Neural cell (in vitro differentiated cells): ENCODE data around the gene ATP9B. TPM values are rescaled to one million over a fixed set of nuclear protein-coding genes. Genes with fewer than 3 reads are reported as not detected.

Experiments used
- H2AFZ ChIP-seq: fragments of 200-600, 300-800 bp; sonication (generic), shearing (Covaris generic); 2 replicates; pipeline ENCODE4 v1.6.0; 2014; ENCODE audit warnings: low read depth, mild to moderate bottlenecking, antibody characterized with exemption, low read length, moderate library complexity
- H3F3A ChIP-seq: fragments of 200-600 bp; shearing (Covaris generic); 2 replicates; pipeline ENCODE4 v1.6.1; 2016; ENCODE audit warnings: mild to moderate bottlenecking, moderate library complexity, mixed read lengths, antibody characterized with exemption, low read length; ENCODE audit not compliant: insufficient read depth, poor library complexity, severe bottlenecking
- H3K27ac ChIP-seq: fragments of 200-600, 300-800 bp; sonication (generic), shearing (Covaris generic); 2 replicates; pipeline ENCODE4 v1.5.1; 2014; ENCODE audit warnings: mild to moderate bottlenecking, low read length, moderate library complexity
- H3K27me3 ChIP-seq: fragments of 300-800, 200-600 bp; sonication (generic), shearing (Covaris generic); 2 replicates; pipeline ENCODE4 v1.6.0; 2014; ENCODE audit warnings: mild to moderate bottlenecking, low read depth, low read length, moderate library complexity; ENCODE audit not compliant: insufficient read depth
- H3K36me3 ChIP-seq: fragments of 300-800, 200-600 bp; sonication (generic), shearing (Covaris generic); 2 replicates; pipeline ENCODE4 v1.5.1; 2014; ENCODE audit warnings: mild to moderate bottlenecking, antibody characterized with exemption, low read length, moderate library complexity; ENCODE audit not compliant: insufficient read depth
- H3K4me2 ChIP-seq: fragments of 300-800, 200-600 bp; sonication (generic), shearing (Covaris generic); 2 replicates; pipeline ENCODE4 v1.6.0; 2014; ENCODE audit warnings: mild to moderate bottlenecking, low read length
- H3K4me3 ChIP-seq: fragments of 300-800, 200-600 bp; sonication (generic), shearing (Covaris generic); 2 replicates; pipeline ENCODE4 v1.5.1; 2014; ENCODE audit warnings: mild to moderate bottlenecking, low read length, moderate library complexity
- H3K79me2 ChIP-seq: fragments of 200-600 bp; shearing (Covaris generic); replicated peaks from 2 replicates; pipeline ENCODE4 v1.6.0; 2014; ENCODE audit warnings: mild to moderate bottlenecking, low read length, moderate library complexity; ENCODE audit not compliant: insufficient read depth
- H3K9ac ChIP-seq: fragments of 300-800, 200-600 bp; sonication (generic), shearing (Covaris generic); 2 replicates; pipeline ENCODE4 v1.6.1; 2016; ENCODE audit warnings: mild to moderate bottlenecking, low read length, mixed read lengths
- H3K9me2 ChIP-seq: fragments of 200-600 bp; shearing (Covaris generic); 2 replicates; pipeline ENCODE4 v1.6.1; 2016; ENCODE audit warnings: mild to moderate bottlenecking, low read length, mixed read lengths; ENCODE audit not compliant: insufficient read depth
- H3K9me3 ChIP-seq: fragments of 200-600, 300-800 bp; sonication (generic), shearing (Covaris generic); 2 replicates; pipeline ENCODE4 v1.6.1; 2016; ENCODE audit warnings: mild to moderate bottlenecking, mixed run types, low read length, moderate library complexity, mixed read lengths
- H4K20me1 ChIP-seq: fragments of 200-600 bp; shearing (Covaris generic); 2 replicates; pipeline ENCODE4 v1.6.1; 2016; ENCODE audit warnings: mild to moderate bottlenecking, mixed run types; ENCODE audit not compliant: insufficient read depth
- EP300 ChIP-seq: fragments of 450-650 bp; conservative IDR thresholded peaks from 2 replicates; pipeline ENCODE4 v1.6.1; 2014; ENCODE audit warnings: antibody characterized with exemption, mild to moderate bottlenecking, moderate library complexity; ENCODE audit not compliant: poor library complexity, severe bottlenecking
- EZH2 ChIP-seq: fragments of 200-600, 300-800 bp; shearing (Covaris generic), sonication (generic); IDR thresholded peaks from 2 replicates; pipeline ENCODE4 v1.6.1; 2014; ENCODE audit warnings: antibody characterized with exemption, low read length, borderline replicate concordance, mild to moderate bottlenecking; ENCODE audit not compliant: insufficient read depth, poor library complexity, severe bottlenecking
- MXI1 ChIP-seq: fragments of 450-650 bp; conservative IDR thresholded peaks from 2 replicates; pipeline ENCODE4 v1.6.1; 2014; ENCODE audit warnings: antibody characterized with exemption, mild to moderate bottlenecking; ENCODE audit not compliant: poor library complexity, severe bottlenecking
- POLR2AphosphoS5 ChIP-seq: IDR thresholded peaks from 2 replicates; pipeline ENCODE4 v1.6.1; 2012
- RAD21 ChIP-seq: fragments of 450-650 bp; conservative IDR thresholded peaks from 2 replicates; pipeline ENCODE4 v1.6.1; 2014; ENCODE audit warnings: antibody characterized with exemption, mild to moderate bottlenecking, moderate library complexity
- SMC3 ChIP-seq: fragments of 450-650 bp; conservative IDR thresholded peaks from 2 replicates; pipeline ENCODE4 v1.6.1; 2014; ENCODE audit warnings: antibody characterized with exemption, mild to moderate bottlenecking, moderate library complexity; ENCODE audit not compliant: poor library complexity
- TAF1 ChIP-seq: IDR thresholded peaks from 2 replicates; pipeline ENCODE4 v1.6.1; 2012; ENCODE audit warnings: low read depth
- polyA plus RNA-seq: library from polyadenylated mRNA; depleted of rRNA; stranded (reverse); fragments of >200 nt; gene quantifications from 2 replicates; pipeline ENCODE4 v1.2.3, GENCODE V29; 2014
- TF ChIP-seq, protein P1 (sequence below): fragments of 450-650 bp; IDR thresholded peaks from 2 replicates; pipeline ENCODE4 v1.5.1; 2014; ENCODE audit warnings: antibody characterized with exemption, mild to moderate bottlenecking, moderate library complexity; ENCODE audit not compliant: poor library complexity, severe bottlenecking
- TF ChIP-seq, protein P2 (sequence below): IDR thresholded peaks from 2 replicates; pipeline ENCODE4 v1.6.1; 2012; ENCODE audit warnings: borderline replicate concordance

ATP9B gene
- polyA plus RNA-seq, 1 donor from 2014 or later: 15.4 TPM

DNA sequence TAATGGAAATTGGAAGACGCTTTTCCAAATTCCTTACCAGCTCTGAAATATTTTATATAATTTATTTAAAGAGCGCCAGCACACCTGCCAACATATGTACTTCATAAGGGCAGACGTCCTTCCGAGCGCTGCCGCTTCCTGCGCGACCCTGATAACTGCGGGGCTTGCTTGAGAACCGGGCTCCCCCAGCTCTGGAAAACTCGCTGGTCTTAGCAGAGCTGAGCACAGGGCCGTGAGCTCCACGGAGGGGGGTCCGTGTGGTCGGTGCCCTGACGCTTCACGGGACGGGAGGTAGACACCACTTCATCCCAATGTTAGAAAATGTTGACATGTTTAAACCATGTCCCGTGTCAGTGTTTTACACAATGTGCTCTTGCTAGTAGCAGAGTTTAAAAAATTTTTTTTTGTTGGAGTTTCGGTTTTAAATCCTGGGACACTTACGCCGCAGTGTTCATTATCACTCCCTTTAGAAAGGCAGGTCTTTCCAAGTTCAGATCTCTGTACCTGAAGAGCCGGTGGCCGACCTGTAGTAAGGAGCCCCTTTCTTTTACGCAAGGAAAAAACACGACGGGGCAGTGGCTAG is 328.1 kb downstream of the ATP9B start:
- no peaks in the 10 kb centered on the region for H3K36me3 ChIP-seq
- no peaks in the 10 kb centered on the region for H3K9me3 ChIP-seq
- H3K27ac ChIP-seq: no peak overlapping the region
- H3K27me3 ChIP-seq: peaks cover 75% of the 10 kb centered on the region
- H3K9ac ChIP-seq: no peak overlapping the region
- no peaks in the 10 kb centered on the region for H4K20me1 ChIP-seq
- TF ChIP-seq POLR2AphosphoS5 (no peak), SMC3 (no peak), MXI1 (no peak), TAF1 (no peak), RAD21 (no peak)
- TF ChIP-seq, protein P1, sequence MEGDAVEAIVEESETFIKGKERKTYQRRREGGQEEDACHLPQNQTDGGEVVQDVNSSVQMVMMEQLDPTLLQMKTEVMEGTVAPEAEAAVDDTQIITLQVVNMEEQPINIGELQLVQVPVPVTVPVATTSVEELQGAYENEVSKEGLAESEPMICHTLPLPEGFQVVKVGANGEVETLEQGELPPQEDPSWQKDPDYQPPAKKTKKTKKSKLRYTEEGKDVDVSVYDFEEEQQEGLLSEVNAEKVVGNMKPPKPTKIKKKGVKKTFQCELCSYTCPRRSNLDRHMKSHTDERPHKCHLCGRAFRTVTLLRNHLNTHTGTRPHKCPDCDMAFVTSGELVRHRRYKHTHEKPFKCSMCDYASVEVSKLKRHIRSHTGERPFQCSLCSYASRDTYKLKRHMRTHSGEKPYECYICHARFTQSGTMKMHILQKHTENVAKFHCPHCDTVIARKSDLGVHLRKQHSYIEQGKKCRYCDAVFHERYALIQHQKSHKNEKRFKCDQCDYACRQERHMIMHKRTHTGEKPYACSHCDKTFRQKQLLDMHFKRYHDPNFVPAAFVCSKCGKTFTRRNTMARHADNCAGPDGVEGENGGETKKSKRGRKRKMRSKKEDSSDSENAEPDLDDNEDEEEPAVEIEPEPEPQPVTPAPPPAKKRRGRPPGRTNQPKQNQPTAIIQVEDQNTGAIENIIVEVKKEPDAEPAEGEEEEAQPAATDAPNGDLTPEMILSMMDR: no peak
- TF ChIP-seq, protein P2, sequence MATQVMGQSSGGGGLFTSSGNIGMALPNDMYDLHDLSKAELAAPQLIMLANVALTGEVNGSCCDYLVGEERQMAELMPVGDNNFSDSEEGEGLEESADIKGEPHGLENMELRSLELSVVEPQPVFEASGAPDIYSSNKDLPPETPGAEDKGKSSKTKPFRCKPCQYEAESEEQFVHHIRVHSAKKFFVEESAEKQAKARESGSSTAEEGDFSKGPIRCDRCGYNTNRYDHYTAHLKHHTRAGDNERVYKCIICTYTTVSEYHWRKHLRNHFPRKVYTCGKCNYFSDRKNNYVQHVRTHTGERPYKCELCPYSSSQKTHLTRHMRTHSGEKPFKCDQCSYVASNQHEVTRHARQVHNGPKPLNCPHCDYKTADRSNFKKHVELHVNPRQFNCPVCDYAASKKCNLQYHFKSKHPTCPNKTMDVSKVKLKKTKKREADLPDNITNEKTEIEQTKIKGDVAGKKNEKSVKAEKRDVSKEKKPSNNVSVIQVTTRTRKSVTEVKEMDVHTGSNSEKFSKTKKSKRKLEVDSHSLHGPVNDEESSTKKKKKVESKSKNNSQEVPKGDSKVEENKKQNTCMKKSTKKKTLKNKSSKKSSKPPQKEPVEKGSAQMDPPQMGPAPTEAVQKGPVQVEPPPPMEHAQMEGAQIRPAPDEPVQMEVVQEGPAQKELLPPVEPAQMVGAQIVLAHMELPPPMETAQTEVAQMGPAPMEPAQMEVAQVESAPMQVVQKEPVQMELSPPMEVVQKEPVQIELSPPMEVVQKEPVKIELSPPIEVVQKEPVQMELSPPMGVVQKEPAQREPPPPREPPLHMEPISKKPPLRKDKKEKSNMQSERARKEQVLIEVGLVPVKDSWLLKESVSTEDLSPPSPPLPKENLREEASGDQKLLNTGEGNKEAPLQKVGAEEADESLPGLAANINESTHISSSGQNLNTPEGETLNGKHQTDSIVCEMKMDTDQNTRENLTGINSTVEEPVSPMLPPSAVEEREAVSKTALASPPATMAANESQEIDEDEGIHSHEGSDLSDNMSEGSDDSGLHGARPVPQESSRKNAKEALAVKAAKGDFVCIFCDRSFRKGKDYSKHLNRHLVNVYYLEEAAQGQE: no peak
- H3K9me2 ChIP-seq: no peaks in the 10 kb centered on the region
- H3F3A ChIP-seq: no peaks in the 10 kb centered on the region
- no peak overlapping the region for H3K4me2 ChIP-seq
- H3K79me2 ChIP-seq: no peaks in the 10 kb centered on the region
- no peak overlapping the region for H2AFZ ChIP-seq
- H3K4me3 ChIP-seq: no peak overlapping the region

DNA sequence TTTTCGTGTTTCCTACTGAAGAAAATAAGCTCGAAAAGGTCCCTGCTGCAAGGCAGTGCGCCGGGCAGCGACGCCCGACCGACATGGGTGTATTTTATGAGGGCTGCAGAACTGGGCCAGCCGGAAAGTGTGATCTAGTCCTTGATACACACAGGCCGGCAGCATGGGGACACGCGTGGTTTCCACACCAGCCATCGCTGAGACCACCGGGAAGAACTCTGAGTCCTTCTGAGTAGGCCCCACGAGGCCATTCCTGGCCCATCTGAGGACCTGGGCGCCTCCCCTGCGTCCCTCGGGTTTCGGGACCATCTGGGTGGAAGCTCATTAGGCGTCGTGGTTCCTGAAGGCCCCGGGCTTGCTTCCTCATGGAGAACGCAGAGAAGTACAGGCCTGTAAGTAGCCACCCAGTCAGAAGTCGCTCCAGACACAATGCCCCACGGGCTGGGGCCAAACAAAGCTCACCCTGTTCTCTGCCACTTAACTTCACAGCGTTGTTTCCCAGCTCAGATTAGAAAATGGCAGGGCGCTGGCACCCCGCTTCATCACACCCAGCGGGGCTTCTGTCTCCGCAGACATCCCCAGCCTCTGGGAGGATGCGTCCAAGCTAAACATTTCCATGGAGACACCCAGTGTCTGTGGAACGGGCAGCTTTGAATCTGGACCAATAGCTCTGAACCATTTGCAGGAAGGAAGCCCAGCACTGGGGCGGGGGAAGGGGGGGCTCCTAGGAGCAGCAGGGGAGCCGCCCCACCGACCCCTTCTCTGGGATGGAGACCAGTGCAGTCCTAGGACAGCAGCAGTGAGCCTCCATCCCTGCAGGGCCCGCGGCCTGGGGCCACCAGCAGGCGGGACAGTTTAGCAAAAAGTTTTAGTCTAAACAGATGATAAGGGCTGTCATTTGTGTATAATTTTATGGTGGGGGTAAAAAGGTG is 328.9 kb downstream of the ATP9B start:
- no peaks in the 10 kb centered on the region for H3K9me3 ChIP-seq
- H3K4me2 ChIP-seq: no peak overlapping the region
- TF ChIP-seq, protein P1: no peak
- TF ChIP-seq EP300: no peak
- no peak for TF ChIP-seq RAD21
- TF ChIP-seq, protein P2: no peak
- TF ChIP-seq MXI1: no peak
- no peak for TF ChIP-seq POLR2AphosphoS5
- TF ChIP-seq EZH2: no peak
- no peak for TF ChIP-seq TAF1
- TF ChIP-seq SMC3: no peak
- no peak overlapping the region for H3K27ac ChIP-seq
- H3K9me2 ChIP-seq: no peaks in the 10 kb centered on the region
- H4K20me1 ChIP-seq: no peaks in the 10 kb centered on the region
- H3K27me3 ChIP-seq: peaks cover 67% of the 10 kb centered on the region
- H3K4me3 ChIP-seq: no peak overlapping the region
- no peak overlapping the region for H2AFZ ChIP-seq
- no peaks in the 10 kb centered on the region for H3F3A ChIP-seq
- no peaks in the 10 kb centered on the region for H3K36me3 ChIP-seq
- H3K9ac ChIP-seq: no peak overlapping the region
- H3K79me2 ChIP-seq: no peaks in the 10 kb centered on the region
